Nephron (organoid): ENCODE results near the gene IMPG1.
"Not testable (repeated sequence)": the region's sequence is repeated elsewhere in the genome, so short reads cannot be mapped to it uniquely, and the experiment has no call there.

Experiments used
- H3K27ac Mint-ChIP-seq, 3 experiments: 2 replicates each; pipeline ENCODE4 v1.8.0; 2020; ENCODE audit warnings: mixed read lengths in 3 of 3, mild to moderate bottlenecking in 2 of 3, moderate library complexity in 1 of 3
- H3K27me3 Mint-ChIP-seq: 2 replicates; pipeline ENCODE4 v1.8.0; 2021; ENCODE audit warnings: low read depth, mild to moderate bottlenecking, moderate library complexity, mixed read lengths
- H3K36me3 Mint-ChIP-seq: 2 replicates; pipeline ENCODE4 v1.8.0; 2020; ENCODE audit warnings: low read depth, mixed read lengths
- H3K4me1 Mint-ChIP-seq: 2 replicates; pipeline ENCODE4 v1.8.0; 2020; ENCODE audit warnings: mixed read lengths
- H3K4me3 Mint-ChIP-seq, 3 experiments: 2 replicates each; pipeline ENCODE4 v1.8.0; 2020; ENCODE audit warnings: mild to moderate bottlenecking in 3 of 3, mixed read lengths in 3 of 3, moderate library complexity in 2 of 3
- H3K9me3 Mint-ChIP-seq: 2 replicates; pipeline ENCODE4 v1.8.0; 2020; ENCODE audit warnings: mixed read lengths
- TF ChIP-seq, protein P1 (sequence below), 3 experiments: fragments of 200-600 bp; sonication (generic); IDR thresholded peaks; one replicate each; pipeline ENCODE4 v1.5.0; 2021; ENCODE audit warnings: antibody characterized with exemption in 3 of 3; ENCODE audit not compliant: unreplicated experiment in 3 of 3

IMPG1 gene

DNA sequence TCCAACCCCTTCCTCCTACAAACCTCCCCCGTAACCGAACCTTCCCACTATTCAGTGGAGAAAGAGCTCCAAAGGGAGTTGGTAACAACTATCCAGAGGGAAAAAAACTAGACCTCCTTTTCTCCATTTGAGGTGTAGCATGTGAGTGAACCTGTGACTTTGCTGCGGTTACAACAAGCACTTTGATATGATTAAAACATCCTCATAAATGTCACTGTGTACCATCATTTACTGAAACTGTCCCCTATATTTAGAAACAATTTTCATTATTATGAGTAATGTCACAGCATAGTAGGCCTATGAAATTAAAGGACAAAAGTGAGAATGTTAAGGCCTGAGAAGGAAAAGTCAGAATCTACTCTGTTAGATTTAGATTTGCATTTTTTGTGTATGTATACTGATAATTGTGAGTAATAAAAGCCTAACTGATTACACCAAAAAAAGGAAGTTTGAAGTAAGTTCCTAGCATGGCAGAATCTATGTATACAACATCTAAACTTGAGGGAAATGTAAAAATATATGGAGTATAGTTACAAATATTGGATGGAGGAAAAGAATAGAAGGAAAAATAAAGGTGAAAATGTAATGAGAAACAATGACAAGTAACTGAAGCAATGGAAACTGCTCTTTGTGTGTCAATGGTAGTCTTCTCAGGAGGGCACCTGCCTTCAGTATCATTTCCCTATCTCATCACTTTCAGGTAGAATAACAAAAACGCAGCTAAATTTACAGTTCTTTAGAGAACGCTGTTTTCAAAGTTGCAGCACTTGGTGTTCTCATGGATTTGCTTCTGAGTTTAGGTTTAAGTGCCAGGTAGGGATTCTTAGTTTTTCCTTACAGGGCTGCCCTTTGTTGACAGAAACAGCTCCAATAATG is 145.9 kb downstream of the IMPG1 start:
- H3K27me3 Mint-ChIP-seq: no peaks in the 10 kb centered on the region
- H3K36me3 Mint-ChIP-seq: no peaks in the 10 kb centered on the region
- peaks cover 5% of the 10 kb centered on the region for H3K4me1 Mint-ChIP-seq
- H3K9me3 Mint-ChIP-seq: no peaks in the 10 kb centered on the region
- no peak overlapping the region for H3K4me3 Mint-ChIP-seq
- H3K27ac Mint-ChIP-seq: no peak overlapping the region
- TF ChIP-seq, protein P1, sequence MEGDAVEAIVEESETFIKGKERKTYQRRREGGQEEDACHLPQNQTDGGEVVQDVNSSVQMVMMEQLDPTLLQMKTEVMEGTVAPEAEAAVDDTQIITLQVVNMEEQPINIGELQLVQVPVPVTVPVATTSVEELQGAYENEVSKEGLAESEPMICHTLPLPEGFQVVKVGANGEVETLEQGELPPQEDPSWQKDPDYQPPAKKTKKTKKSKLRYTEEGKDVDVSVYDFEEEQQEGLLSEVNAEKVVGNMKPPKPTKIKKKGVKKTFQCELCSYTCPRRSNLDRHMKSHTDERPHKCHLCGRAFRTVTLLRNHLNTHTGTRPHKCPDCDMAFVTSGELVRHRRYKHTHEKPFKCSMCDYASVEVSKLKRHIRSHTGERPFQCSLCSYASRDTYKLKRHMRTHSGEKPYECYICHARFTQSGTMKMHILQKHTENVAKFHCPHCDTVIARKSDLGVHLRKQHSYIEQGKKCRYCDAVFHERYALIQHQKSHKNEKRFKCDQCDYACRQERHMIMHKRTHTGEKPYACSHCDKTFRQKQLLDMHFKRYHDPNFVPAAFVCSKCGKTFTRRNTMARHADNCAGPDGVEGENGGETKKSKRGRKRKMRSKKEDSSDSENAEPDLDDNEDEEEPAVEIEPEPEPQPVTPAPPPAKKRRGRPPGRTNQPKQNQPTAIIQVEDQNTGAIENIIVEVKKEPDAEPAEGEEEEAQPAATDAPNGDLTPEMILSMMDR (IDR thresholded peaks at IDR 0.05; ENCODE audit: unreplicated experiment in 3 of 3): no peak

DNA sequence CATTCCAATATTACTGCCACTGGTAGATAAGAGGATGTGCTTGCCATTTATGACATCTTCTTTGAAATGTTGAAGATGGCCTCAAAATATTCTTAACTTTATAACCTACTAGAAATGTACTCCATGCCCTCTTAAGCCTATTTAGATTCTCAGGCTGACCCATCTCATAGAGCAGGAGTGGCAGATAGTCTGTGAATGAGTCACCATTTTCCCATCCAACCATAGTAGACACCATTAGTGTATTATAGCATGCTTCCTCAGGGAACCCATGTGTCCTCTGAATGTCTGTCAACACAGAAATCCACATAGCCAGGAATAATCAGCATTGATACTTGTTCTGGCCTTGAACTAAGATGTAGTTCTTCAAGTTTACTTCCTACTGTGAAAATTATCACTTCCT is 150.2 kb downstream of the IMPG1 start:
- H3K4me3 Mint-ChIP-seq: no peak overlapping the region
- H3K9me3 Mint-ChIP-seq: no peaks in the 10 kb centered on the region
- no peaks in the 10 kb centered on the region for H3K27me3 Mint-ChIP-seq
- TF ChIP-seq, protein P1 (IDR thresholded peaks at IDR 0.05; ENCODE audit: unreplicated experiment in 3 of 3): no peak
- peaks cover 5% of the 10 kb centered on the region for H3K36me3 Mint-ChIP-seq
- no peak overlapping the region for H3K27ac Mint-ChIP-seq
- peaks cover 4% of the 10 kb centered on the region for H3K4me1 Mint-ChIP-seq

DNA sequence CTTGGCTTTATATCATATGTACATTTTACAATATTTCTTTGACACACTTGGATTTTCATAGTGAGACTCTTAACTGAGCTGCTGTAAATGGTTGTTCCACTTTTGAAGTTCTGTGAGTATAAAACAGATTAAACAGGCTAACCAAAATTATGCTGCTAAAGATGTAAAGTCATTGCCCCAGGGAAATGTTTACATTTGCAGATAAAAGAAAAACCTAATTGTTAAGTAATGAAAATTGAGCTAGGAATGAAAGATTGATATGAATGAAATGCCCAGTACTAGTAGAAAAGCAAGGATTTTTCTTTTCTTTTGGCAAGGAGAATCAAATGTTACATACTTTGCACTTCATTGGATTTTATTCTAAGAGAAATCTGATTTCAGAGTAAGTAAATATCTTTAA is 159.4 kb downstream of the IMPG1 start:
- Mint-ChIP-seq H3K36me3 (peaks cover 9% of the 10 kb centered on the region), H3K4me1 (peaks cover 11% of the 10 kb centered on the region), H3K27ac (no peak overlapping the region), H3K4me3 (no peak overlapping the region), H3K9me3 (no peaks in the 10 kb centered on the region), H3K27me3 (no peaks in the 10 kb centered on the region)
- TF ChIP-seq, protein P1 (IDR thresholded peaks at IDR 0.05; ENCODE audit: unreplicated experiment in 3 of 3): no peak

DNA sequence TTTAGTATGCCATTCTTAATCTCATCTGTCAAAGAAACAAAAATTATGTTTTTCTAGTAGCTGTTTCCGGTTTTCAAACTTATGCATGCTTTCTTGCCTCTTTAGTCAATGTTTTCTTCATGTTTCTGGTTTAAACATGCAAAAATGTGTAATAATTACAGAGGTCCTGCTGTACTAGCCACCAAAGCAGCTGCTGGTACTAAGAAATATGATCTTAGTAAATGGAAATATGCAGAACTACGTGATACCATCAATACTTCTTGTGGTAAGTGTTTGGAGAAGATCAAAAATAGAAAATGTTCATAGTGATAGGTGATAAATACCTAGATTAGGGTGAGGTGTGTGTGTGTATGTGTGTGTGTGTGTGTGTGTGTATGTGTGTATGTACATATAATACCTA is 165.0 kb downstream of the IMPG1 start:
- TF ChIP-seq, protein P1 (IDR thresholded peaks at IDR 0.05; ENCODE audit: unreplicated experiment in 3 of 3): no peak
- Mint-ChIP-seq H3K27ac (no peak overlapping the region), H3K9me3 (peaks cover 13% of the 10 kb centered on the region), H3K4me1 (no peaks in the 10 kb centered on the region), H3K36me3 (peaks cover 17% of the 10 kb centered on the region), H3K27me3 (no peaks in the 10 kb centered on the region), H3K4me3 (no peak overlapping the region)

DNA sequence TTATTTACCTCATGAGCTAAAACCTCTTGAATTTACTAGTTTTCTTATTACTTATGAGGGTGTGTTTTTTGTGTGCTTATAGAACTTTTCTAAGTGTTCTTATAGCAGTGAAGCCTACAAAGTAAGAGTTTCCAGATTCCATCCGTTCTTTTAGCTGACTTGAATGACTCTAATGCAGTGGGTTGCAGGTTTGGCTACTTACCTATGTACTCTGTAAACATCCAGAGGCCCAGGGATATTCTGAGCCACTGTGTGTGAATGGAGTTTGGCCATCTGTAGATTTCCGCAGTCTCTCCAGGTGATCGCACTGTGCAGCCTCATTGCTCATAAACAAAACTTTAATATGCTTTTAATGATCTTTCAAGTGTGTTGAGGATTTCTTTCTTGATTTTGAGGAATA is 165.6 kb downstream of the IMPG1 start:
- H3K4me3 Mint-ChIP-seq: no peak overlapping the region
- peaks cover 13% of the 10 kb centered on the region for H3K9me3 Mint-ChIP-seq
- H3K36me3 Mint-ChIP-seq: peaks cover 17% of the 10 kb centered on the region
- no peaks in the 10 kb centered on the region for H3K27me3 Mint-ChIP-seq
- no peaks in the 10 kb centered on the region for H3K4me1 Mint-ChIP-seq
- TF ChIP-seq, protein P1 (IDR thresholded peaks at IDR 0.05; ENCODE audit: unreplicated experiment in 3 of 3): no peak
- no peak overlapping the region for H3K27ac Mint-ChIP-seq

DNA sequence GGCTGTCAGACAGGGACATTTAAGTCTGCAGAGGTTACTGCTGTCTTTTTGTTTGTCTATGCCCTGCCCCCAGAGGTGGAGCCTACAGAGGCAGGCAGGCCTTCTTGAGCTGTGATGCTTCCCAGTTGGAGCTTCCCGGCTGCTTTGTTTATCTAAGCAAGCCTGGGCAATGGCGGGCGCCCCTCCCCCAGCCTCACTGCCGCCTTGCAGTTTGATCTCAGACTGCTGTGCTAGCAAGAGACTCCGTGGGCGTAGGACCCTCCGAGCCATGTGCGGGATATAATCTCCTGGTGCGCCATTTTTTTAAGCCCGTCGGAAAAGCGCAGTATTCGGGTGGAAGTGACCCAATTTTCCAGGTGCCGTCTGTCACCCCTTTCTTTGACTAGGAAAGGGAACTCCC is 167.3 kb downstream of the IMPG1 start:
- H3K27ac Mint-ChIP-seq, H3K4me3 Mint-ChIP-seq, H3K27me3 Mint-ChIP-seq, H3K4me1 Mint-ChIP-seq: not testable (repeated sequence)
- Mint-ChIP-seq H3K36me3 (peaks cover 24% of the 10 kb centered on the region), H3K9me3 (peaks cover 18% of the 10 kb centered on the region)

DNA sequence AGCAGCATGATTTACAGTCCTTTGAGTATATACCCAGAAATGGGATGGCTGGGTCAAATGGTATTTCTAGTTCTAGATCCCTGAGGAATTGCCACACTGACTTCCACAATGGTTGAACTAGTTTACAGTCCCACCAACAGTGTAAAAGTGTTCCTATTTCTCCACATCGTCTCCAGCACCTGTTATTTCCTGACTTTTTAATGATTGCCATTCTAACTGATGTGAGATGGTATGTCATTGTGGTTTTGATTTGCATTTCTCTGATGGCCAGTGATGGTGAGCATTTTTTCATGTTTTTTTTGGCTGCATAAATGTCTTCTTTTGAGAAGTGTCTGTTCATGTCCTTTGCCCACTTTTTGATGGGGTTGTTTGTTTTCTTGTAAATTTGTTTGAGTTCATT is 172.2 kb downstream of the IMPG1 start:
- peaks cover 15% of the 10 kb centered on the region for H3K36me3 Mint-ChIP-seq
- H3K27me3 Mint-ChIP-seq, H3K4me1 Mint-ChIP-seq, H3K27ac Mint-ChIP-seq, H3K4me3 Mint-ChIP-seq: not testable (repeated sequence)
- H3K9me3 Mint-ChIP-seq: peaks cover 12% of the 10 kb centered on the region
